Muscle layer of colon (tissue), 2 donors: ENCODE results near the gene RAB7A.

Experiments used
- H3K27ac ChIP-seq: one replicate; pipeline ENCODE4 v1.7.0; 2013; ENCODE audit warnings: low read depth, mild to moderate bottlenecking, low read length, moderate library complexity
- H3K27me3 ChIP-seq, 2 donors: one replicate each; pipeline ENCODE4 v1.7.0; 2013; ENCODE audit warnings: low read length in 2 of 2, mild to moderate bottlenecking in 2 of 2; ENCODE audit not compliant: insufficient read depth in 2 of 2, control insufficient read depth in 1 of 2
- H3K36me3 ChIP-seq: one replicate; pipeline ENCODE4 v1.7.0; 2013; ENCODE audit warnings: mild to moderate bottlenecking, low read length; ENCODE audit not compliant: insufficient read depth
- H3K4me1 ChIP-seq: one replicate; pipeline ENCODE4 v1.7.0; 2013; ENCODE audit warnings: mild to moderate bottlenecking, low read length; ENCODE audit not compliant: insufficient read depth
- H3K4me3 ChIP-seq, 2 donors: one replicate each; pipeline ENCODE4 v1.7.0; 2013; ENCODE audit warnings: low read length in 2 of 2, low read depth in 1 of 2, mild to moderate bottlenecking in 1 of 2, moderate library complexity in 1 of 2
- H3K9ac ChIP-seq: one replicate; pipeline ENCODE4 v1.7.0; 2013; ENCODE audit warnings: low read length
- H3K9me3 ChIP-seq: one replicate; pipeline ENCODE4 v1.7.0; 2013; ENCODE audit warnings: mild to moderate bottlenecking, low read length
- donor health status: abdominal sarcoma.
- donor health status: Adenocarcinoma of cecum.

RAB7A gene

DNA sequence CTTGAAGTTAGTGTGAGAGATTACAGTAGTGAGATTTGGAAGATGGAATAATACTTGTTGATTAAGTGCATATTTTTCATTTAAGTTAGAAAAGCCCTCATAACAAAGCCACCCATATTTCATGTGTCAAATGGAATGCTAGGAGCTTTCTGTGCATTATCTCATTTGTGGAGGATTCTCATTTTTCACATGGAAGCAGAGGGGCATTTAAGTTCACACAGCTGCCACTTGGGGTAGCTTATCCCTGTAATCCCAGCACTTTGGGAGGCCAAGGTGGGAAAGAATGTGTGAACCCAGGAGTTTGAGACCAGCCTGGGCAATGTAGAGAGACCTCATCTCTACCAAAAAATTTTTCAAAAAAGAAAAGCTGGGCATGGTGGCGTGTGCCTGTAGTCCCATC is 55.2 kb downstream of the RAB7A start:
- H3K9ac ChIP-seq, result no peak overlapping the region
- no peak overlapping the region for H3K4me3 ChIP-seq
- H3K36me3 ChIP-seq, result no peaks in the 10 kb centered on the region
- H3K27ac ChIP-seq, result no peak overlapping the region
- peaks cover 57% of the 10 kb centered on the region for H3K4me1 ChIP-seq
- no peaks in the 10 kb centered on the region for H3K9me3 ChIP-seq
- H3K27me3 ChIP-seq, result no peaks in the 10 kb centered on the region

DNA sequence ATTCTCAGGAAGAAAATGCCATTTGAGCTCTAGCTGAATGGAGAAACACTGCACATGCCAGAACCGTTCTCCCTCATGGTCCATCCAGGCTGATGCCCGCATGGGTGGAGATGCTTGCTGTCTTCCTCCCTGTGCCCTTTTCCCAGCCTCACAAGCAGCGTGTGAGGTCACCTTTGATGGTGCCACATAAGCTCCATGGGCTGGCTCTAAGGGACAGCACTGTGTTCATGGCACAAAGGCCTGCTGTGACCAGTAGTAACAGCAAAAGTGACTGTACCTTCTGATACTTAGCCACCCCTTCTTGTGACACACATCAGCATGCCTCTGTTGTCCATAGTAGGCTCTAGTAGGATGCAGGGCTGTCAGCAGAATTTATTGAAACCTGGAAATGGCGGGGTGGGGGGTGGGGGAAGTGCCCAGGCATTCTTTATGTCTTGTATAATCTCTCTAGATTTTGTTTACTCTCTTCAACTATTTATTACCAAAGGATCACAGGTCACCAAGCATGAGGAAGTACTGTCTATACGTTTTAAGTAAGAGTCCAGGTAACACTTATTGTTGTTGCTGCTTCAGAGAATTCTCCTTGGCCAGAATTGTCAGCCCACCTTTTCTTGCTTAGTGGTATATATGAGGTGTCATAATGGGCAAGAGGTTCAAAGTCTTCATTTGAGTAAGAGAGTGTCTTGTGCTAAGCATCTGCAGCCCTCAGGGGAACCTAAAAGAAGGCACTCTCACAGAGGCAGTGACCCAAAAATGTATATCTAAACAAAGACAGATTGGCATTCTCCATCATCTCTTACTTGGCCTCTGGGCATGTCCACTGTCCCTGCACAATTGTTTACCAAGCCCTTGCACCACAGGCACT is 56.5 kb downstream of the RAB7A start:
- H3K4me3 ChIP-seq, result no peak overlapping the region
- peaks cover 67% of the 10 kb centered on the region for H3K4me1 ChIP-seq
- no peaks in the 10 kb centered on the region for H3K9me3 ChIP-seq
- no peaks in the 10 kb centered on the region for H3K27me3 ChIP-seq
- no peak overlapping the region for H3K27ac ChIP-seq
- H3K9ac ChIP-seq, result no peak overlapping the region
- no peaks in the 10 kb centered on the region for H3K36me3 ChIP-seq

DNA sequence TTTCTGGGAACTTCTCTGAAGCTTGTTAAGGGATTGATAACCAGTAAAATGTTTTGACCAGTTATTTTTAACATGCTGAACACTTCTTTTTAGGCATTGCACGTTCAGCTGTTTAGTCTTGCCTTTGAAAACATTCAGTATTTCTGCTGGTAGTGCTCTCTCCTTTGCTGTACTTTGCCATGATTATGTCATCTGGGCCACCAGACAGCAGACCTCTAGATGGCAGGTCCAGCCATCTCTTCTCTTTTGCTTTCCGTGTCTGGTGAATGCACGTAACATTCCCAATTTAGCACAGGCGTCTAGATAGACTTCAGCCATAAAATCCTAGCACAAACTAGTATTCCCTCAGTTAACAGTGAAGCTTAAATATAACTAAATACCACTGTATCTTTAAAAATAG is 57.8 kb downstream of the RAB7A start:
- Histone ChIP-seq H3K36me3 (no peaks in the 10 kb centered on the region), H3K9me3 (no peaks in the 10 kb centered on the region), H3K27me3 (no peaks in the 10 kb centered on the region), H3K9ac (no peak overlapping the region), H3K27ac (no peak overlapping the region), H3K4me3 (no peak overlapping the region), H3K4me1 (peaks cover 70% of the 10 kb centered on the region)

DNA sequence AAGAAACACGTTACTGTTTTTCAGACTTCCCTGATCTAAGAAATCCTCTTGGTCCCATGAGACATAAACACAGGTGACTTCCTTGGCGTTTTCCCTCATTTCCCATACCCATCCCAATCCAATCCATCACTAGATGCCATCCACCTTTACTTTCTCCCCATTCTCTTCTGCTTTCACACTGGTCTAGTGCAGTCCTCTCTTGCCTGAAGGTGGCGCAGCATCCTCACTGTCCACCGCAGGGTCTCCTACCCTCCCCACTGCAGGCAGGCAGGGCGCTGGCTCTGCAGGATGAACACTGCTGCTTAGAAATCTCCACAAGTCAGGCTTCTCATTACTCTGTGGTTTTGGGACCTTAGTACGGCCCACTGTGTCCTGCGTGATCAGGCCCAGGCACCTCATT is 58.2 kb downstream of the RAB7A start:
- H3K36me3 ChIP-seq, result no peaks in the 10 kb centered on the region
- H3K9me3 ChIP-seq, result no peaks in the 10 kb centered on the region
- H3K27me3 ChIP-seq, result no peaks in the 10 kb centered on the region
- no peak overlapping the region for H3K4me3 ChIP-seq
- peaks cover 70% of the 10 kb centered on the region for H3K4me1 ChIP-seq
- H3K9ac ChIP-seq, result no peak overlapping the region
- H3K27ac ChIP-seq, result peak overlapping the region; percentile 14

DNA sequence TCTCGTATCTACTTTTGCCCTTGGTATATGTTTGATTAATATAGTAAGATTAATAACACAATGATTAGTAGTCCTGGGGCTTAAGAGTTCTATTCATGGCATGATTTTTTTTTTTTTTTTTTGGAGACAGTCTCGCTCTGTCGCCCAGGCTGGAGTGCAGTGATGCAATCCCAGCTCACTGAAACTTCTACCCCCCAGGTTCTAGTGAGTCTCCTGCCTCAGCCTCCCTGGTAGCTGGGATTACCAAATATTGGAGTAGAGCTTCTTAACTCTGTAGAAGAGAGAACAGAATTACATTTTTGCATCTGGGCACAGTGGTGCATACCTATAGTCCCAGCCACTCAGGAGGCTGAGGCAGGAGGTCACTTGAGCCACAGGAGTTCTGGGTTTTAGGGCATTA is 58.9 kb downstream of the RAB7A start:
- no peak overlapping the region for H3K9ac ChIP-seq
- peaks cover 66% of the 10 kb centered on the region for H3K4me1 ChIP-seq
- H3K27ac ChIP-seq, result no peak overlapping the region
- H3K4me3 ChIP-seq, result no peak overlapping the region
- no peaks in the 10 kb centered on the region for H3K27me3 ChIP-seq
- H3K9me3 ChIP-seq, result no peaks in the 10 kb centered on the region
- H3K36me3 ChIP-seq, result no peaks in the 10 kb centered on the region

DNA sequence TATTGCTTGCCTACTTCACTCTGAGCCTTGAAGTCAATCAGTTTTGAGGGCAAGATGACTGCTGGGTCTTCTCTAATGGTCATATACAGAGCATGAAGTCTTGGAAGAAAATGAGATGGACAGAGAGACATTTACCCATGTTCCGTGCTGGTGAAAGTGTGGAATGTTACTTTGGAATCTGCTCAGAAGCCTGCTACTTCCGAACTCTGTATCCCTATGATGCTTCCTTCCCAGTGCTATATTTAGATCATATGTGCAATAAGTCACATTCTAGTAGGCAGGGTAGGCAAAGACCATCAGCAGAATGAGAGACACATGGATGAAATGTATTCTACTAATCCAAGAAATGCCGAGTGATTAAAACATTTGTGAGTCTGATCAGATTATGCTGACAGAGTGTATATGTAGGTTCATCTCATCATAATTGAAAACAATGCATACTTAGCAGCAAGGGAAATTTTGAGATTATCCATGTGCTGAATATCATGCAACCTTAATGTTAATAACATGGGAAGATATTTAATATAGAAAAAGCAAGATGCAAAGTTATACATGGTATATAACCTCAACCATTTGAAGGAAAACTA is 60.5 kb downstream of the RAB7A start:
- Histone ChIP-seq H3K4me3 (no peak overlapping the region), H3K36me3 (no peaks in the 10 kb centered on the region), H3K9me3 (no peaks in the 10 kb centered on the region), H3K27me3 (no peaks in the 10 kb centered on the region), H3K4me1 (peaks cover 51% of the 10 kb centered on the region), H3K27ac (no peak overlapping the region), H3K9ac (no peak overlapping the region)

DNA sequence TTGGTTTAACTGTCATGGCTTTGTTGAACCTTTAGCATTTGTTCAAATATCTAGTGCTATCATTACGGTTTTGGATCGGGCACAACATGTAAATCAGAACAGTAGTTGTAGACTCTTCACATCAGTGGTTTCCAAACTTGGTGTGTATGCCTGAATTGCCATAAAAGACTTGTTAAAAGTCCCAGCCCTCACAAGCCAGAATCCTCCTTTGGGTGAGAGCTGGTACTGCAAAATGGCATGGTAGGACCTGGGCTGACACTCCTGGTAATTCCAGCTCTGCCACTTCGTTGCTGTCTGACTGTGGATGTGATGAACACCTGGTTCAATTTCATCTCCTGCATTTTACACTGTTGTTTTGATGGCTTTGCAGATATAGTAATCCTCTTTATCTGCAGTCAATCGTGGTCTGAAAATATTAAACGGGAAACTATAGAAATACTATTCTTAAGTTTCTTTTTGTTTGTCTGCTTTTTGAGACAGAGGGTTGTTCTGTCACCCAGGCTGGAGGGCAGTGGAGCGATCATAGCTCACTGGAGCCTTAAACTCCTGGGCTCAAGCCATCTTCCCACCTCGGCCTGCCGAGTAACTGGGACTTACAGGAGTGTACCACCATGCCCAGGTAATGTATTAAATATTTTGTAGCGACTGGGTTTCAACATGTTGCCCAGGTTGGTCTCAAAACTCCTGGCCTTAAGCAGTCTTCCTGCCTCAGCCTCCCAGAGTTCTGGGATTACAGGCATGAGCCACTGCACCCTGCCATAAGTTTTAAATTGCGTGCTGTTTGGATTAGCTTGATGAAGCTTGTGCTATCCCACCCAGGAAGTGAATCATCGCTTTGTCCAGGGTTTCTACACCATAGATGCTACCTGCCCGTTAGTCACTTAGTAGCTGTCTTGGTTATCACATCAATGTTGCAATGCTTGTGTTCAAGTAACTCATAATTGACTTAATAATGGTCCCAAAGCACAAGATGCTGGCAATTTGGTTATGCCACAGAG is 61.6 kb downstream of the RAB7A start:
- Histone ChIP-seq H3K9me3 (no peaks in the 10 kb centered on the region), H3K27ac (no peak overlapping the region), H3K4me1 (peaks cover 46% of the 10 kb centered on the region), H3K9ac (no peak overlapping the region), H3K36me3 (no peaks in the 10 kb centered on the region), H3K4me3 (no peak overlapping the region), H3K27me3 (no peaks in the 10 kb centered on the region)

DNA sequence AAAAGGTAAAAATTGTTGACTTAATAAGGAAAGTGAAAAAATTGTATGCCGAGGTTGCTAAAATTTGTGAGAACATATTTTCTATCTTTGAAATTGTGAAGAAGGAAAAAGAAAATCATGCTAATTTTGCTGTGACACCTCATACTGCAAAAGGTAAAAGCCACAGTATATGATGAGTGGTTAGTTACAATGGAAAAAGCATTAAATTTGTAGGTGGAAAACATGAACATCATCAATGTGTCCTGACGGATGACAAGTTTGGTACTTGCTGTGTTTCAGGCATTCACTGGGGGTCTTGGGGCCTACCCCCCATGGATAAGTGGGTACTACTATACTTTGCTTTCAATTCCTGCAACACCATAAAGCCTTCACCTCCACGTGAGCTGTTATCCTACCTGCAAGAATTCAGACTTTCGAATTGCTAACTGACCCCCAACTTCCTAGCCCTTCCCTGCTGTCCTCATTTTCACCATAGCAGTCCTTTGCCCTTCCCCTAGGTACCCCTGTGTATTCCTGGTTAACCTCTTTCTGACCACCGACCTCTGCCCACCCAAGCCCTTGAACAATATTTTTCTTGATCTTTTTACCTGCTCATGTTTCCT is 62.4 kb downstream of the RAB7A start:
- no peak overlapping the region for H3K4me3 ChIP-seq
- no peak overlapping the region for H3K9ac ChIP-seq
- H3K27me3 ChIP-seq, result no peaks in the 10 kb centered on the region
- H3K9me3 ChIP-seq, result no peaks in the 10 kb centered on the region
- no peak overlapping the region for H3K27ac ChIP-seq
- H3K4me1 ChIP-seq, result peaks cover 42% of the 10 kb centered on the region
- no peaks in the 10 kb centered on the region for H3K36me3 ChIP-seq

DNA sequence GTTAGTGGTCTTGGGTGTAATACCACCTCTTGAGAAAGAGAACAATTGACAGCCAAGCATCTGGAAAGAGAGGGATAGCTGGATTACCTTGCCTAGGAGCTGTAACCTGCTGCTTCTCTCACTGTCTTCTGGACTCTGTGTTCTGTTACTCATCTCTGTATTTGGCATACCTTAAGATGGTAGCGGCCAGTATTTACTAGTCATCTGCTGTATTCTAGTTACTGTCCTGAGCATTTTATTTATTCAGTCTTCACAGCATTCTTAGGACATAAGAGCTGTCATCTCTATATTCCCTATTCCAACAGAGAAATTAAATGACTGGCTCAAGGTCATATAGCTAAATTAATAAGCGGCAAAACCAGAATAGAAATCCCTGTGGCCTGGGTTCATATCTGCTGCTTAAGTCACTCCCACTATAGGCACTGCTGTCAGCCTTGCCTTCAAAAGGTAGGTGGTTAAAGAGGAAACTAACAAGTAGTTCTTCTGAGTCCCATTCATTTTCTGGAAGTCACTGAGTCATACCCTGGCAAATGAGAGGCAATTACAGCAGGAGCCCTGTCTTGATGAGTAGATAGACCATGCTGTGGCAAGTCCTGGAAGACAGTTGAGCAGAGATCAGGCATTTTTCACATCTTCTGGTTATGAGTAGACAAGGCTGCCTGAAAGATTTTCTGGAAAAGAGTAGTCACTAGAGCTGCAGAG is 68.2 kb downstream of the RAB7A start:
- Histone ChIP-seq H3K4me3 (no peak overlapping the region), H3K27me3 (no peaks in the 10 kb centered on the region), H3K36me3 (peaks cover 31% of the 10 kb centered on the region), H3K27ac (no peak overlapping the region), H3K9me3 (no peaks in the 10 kb centered on the region), H3K9ac (no peak overlapping the region), H3K4me1 (peaks cover 23% of the 10 kb centered on the region)

DNA sequence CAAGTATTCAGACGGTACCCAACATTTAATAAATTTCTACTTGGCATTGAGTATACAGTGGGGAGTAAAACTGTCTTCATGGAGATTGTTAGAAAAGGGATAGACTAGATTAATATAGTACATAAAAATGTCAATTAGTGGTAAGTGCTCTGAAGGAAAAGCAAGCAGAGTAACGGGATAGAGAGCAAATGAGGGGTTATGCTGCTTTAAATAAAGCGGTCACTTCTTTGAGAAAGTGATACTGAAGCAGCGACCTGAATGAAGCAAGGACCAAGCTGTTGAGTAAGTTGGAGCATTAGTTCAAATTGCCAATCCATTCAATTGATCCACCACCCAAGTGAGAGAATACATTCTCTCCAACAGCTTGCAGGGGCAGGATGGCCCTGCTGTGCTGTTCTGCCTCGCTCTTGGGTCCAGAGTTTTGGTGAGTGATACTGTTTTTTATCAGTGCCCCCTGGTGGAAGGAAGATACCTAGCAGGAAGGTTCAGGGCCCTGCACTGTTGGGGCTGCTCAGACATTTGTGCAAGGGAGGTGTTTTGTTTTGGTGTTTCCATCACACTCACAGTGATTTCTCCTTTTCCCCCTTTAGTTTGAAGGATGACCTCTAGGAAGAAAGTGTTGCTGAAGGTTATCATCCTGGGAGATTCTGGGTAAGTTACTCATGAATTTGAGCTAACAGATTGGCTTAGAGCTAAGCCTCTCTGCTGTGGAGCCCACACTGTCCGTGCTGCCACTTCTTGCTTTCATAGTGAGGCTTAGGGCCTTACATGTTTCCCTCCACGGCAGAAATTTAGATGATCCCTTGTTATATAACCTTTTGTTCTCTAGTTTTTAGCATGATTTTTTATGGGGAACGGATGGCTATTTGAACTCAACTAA is 69.0 kb downstream of the RAB7A start:
- no peaks in the 10 kb centered on the region for H3K27me3 ChIP-seq
- no peak overlapping the region for H3K27ac ChIP-seq
- H3K9ac ChIP-seq, result no peak overlapping the region
- peaks cover 23% of the 10 kb centered on the region for H3K4me1 ChIP-seq
- no peaks in the 10 kb centered on the region for H3K9me3 ChIP-seq
- peaks cover 39% of the 10 kb centered on the region for H3K36me3 ChIP-seq
- no peak overlapping the region for H3K4me3 ChIP-seq
